HG03135 (cell line): ENCODE measurements around the gene CLSTN2.

Source experiments
- ATAC-seq: cut with Tn5 transposase; IDR thresholded peaks from one replicate; pipeline ENCODE4 v1.9.1; 2021; ENCODE audit warnings: mild to moderate bottlenecking, moderate library complexity; ENCODE audit not compliant: unreplicated experiment

CLSTN2 gene

DNA sequence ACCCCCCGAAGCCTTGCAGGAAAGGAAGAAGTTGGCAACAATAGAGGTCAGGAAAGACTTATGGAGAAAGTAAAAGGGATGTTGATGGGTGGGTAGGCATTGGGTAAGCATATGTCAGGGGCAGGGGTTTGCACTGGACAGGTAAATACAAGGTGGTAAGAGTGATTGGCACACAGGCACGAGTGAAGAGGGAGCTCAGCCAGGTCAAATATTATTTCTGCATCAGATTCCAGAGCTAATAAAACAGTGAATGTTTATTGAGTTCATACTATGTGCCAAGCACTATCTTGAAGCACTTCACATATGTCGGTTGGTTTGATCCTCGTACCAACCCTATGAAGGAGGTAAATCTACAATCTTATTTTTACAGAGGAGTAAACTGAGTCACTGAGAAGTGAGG is 6.6 kb downstream of the CLSTN2 start:
- no peak for ATAC-seq

- ATAC-seq = no peak
These were observed 9.4 kb downstream of the CLSTN2 start for GRCh38 chr3:139944256-139944910.

GRCh38 chr3:139945386-139945785 is 10.4 kb downstream of the CLSTN2 start:
- no peak for ATAC-seq

DNA sequence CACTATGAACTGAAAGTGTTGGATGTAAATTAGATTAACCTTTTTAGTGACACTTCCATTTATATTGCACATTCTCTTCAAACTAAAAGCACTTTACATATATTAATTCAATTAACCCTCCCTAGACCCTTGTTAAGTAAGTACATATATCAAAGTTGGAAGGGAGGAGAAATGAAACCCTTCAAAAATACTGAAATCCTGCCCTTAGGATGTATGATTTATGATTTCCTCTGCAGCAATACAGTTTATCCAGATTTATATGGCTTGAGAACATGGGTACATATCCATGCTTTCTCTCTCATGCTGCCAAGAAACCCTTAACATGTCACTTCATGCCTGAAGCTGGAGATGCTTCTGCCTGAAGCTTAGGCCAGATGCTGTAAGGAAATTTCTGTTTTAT is 11.0 kb downstream of the CLSTN2 start:
- ATAC-seq = no peak

GRCh38 chr3:139948467-139948866 is 13.5 kb downstream of the CLSTN2 start:
- no peak for ATAC-seq

- no peak for ATAC-seq
These were observed 13.9 kb downstream of the CLSTN2 start for GRCh38 chr3:139948898-139949297.

DNA sequence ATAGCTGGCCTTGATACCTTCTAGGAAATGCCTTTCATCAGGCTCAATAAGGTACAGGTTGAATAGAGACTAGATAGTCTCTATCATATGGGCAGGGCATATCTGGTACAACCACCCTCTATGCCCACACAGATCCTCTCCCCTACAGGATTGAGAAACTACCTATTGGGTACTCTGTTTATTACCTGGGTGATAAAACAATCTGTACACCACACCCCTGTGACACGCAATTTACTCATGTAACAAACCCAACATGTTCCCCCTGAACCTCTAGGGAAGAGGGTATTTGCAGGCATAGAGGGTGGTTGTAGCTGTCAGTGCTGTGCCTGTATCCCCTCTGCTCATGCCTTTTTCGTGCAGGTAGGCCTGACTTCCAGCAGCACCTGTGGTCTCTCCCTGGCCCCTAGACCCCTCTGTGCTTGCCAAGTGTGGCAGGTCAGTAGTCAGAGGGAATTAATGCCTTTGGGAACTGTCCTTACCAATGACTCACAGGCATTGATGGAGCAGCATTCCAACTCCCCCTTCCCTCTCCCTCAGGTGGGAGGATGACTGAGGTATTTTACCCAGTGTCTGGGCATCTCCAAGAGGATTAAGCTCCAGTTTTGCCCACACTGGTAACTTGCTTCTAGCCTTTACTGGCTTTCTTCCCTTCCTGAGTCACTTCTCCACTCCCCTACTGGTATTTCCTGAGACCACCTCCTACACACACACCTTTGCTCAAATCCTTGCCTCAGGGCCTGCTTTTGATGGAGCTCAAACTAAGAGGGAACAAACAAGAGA is 18.3 kb downstream of the CLSTN2 start:
- ATAC-seq = no peak

DNA sequence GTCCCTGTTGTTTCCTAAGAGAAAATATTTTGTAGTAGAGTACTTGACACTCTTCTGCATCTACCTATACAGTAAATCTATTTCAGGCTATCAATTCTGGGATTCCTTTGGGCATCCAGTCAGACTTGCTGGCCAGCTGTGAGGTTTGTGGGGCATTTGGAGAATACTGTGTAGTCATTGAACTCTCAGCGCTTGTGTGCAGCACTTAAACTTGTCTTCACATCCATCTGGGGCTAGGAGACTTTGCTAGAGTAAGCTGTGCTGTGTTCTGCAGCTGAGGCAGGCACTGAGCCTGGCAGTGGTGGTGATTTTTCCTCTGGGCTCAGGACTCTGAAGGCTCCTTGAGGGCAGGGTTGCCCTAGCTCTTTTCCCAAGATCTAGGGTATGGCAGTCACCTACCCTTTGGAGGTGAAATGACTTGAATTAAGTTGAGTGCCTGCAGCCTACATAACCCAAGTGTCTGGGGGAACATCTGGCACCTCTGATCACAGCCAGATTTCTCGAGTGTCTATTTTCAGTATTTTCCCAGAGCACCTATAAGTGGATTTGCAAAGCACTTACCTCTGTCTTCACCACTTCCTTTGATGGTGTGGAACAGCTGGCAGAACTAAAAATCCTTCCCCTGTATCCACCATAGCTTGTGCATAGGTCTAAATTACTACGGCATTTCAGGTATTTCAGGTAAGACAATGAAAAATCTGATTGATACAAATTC is 19.3 kb downstream of the CLSTN2 start:
- ATAC-seq = no peak

DNA sequence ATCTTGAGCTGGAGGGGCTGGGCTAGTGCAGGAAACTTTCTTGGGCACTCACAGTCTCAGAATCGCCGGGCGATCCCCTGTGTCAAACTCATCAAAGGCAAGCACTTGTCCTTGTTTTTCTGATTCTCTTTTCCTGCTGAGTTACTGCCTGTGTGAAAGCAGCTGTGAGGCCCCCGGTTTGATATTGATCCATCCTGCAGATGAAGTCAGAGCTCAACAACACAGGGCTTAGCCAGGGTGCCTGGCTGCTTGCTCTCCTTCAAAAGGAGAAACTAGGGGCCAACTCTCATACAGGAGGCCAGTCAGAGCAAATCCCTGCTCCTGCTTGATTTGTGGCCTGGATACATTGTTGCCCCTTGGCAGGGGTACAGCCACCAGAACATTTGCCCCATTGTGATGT is 22.9 kb downstream of the CLSTN2 start:
- ATAC-seq = no peak

DNA sequence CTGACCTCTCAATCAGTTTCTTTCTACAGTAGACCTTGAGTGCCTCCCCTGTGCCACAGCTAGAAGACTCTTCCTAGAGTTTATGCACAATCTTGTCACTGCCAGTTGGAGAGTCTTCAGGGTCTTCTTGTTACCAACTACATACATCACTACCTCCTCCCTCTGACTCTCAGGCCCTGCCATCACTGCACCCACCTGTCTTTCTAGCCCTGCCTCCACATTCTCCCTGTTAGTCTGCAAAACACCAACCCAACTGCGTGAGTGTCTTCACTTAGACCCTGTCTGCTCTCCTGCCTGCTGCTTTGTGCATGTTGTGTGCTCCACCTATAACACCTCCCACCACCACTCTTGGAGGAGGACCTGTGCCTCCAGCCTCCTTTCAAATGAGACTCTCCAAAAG is 34.4 kb downstream of the CLSTN2 start:
- no peak for ATAC-seq

DNA sequence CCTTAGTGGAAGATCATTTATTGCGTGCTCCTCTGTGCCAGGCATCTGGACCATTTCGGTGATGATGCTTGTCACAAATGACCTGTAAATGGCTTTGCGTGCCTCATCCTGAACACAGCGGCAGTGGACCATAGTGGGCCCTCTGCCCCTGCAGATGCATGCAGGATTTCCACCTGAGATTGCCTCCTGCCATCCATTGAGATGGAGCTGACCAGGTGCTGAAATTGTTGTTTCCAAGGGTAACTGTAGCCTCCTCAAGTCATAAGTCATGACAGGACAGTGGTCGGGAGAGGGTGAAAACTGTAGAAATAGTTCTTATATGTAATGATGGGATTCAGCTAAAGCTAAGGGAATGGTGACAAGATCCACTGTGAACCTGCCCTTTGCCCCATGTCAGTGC is 35.5 kb downstream of the CLSTN2 start:
- ATAC-seq = no peak

DNA sequence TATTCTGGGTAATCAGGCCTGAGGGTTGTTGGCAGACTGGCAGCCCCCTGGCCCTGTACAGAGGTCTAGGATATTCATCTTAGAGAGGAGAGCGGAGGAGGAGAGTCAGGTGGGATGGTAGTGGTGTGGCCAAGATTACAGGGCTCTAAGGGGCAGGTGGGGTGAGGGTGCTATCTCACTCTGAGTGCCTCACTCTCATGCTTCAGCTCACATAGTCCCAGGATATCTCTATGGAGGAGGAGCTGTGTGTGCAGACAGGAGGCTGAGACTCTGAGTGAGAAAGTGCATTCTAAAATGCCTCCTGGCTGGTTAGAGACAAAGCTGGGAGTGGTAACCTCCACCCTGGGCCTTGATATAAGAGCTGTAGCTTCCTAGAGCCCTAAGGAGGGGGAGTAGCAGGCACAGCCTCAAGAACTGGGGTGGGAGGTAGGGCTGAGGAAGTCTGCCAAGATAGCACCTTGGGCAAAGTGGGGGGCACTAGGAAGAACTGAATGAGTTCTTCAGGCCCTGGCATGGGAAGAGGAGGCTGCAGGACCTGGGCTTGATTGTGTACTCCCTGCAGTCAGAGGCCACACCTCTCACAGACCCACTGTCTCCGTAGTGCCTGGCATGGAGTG is 39.9 kb downstream of the CLSTN2 start:
- no peak for ATAC-seq

- ATAC-seq = no peak
These were observed 40.8 kb downstream of the CLSTN2 start for GRCh38 chr3:139975594-139976365.

- no peak for ATAC-seq
These were observed 44.0 kb downstream of the CLSTN2 start for GRCh38 chr3:139978966-139979365.

GRCh38 chr3:139979991-139980390 is 45.0 kb downstream of the CLSTN2 start:
- ATAC-seq = no peak

DNA sequence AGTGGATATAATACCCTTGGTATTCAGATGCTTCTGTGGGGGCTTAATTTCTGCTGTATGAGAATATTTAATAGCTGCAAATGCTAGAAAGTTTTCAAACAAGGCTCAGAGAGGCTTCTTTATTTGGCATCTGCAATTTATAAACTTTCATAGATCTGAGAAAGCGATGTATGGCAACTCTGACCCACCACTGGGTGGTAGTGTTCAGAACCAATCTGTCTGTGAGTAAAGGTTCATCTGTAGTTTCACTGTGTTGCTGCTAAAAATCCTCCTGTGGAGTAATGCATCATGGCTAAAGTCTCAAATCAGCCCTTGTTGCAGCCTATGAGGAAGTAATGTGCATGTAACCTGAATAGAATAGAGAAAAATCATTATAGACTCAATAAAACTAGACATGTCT is 47.4 kb downstream of the CLSTN2 start:
- no peak for ATAC-seq

DNA sequence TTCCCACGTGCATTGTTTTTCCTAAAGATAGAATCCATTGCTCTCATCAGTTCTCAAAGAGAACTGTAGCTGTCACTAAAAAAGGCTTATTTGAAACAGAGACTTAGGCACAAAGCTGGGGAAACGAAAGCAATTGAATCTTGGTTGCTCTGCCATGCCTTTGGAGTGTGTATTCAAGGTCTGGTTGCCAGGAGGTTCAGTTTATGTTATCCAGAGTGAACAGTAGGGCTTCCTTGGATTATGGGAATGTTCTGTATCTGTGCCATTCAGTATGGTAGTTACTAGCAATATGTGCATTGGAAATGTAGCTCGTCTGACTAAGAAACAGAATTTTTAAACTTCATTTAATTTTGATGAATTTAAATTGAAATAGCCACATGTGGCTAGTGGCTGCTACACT is 50.6 kb downstream of the CLSTN2 start:
- no peak for ATAC-seq

GRCh38 chr3:139987908-139988307 is 52.9 kb downstream of the CLSTN2 start:
- ATAC-seq = no peak

DNA sequence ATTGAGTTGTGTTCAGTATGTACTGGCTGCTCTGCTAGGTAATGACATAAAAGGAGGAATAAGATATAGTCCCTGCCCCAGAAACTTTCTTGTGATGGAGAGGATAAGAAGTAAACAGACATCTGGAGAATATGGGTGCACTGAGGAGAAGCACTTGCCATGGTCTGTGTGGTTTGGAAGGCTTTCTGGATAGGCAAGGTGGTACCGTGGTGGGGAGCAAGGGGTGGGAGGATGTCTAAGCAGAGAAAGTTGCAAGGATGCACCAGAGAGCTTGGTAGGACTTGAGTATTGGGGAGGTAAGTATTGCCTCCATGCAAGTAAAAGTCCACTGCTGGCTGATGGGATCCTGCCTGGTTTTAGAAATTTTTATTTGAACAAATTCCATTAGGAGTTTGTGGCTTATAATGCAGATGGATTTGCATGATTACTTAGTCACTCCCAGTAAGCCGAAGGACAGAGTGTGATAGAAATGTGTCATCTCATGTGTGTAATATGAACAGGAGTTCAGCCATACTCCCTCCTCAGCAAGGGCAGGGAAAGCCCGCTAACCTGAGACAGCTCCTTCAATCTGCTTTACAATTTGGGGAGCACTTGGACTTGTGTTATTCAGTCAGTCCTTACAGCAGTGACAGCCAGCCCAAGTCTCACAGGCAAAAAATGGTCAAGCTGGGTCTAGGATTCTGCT is 53.6 kb downstream of the CLSTN2 start:
- ATAC-seq = no peak

GRCh38 chr3:139994891-139995290 is 59.9 kb downstream of the CLSTN2 start:
- no peak for ATAC-seq
